GM18873 (cell line): ENCODE measurements around the gene COL11A2.
"Not testable (repeated sequence)": the region's sequence is repeated elsewhere in the genome, so short reads cannot be mapped to it uniquely, and the experiment has no call there.

Source experiments
- ATAC-seq: cut with Tn5 transposase; IDR thresholded peaks from one replicate; pipeline ENCODE4 v1.9.1; 2021; ENCODE audit warnings: mild to moderate bottlenecking, moderate library complexity, moderate number of reproducible peaks; ENCODE audit not compliant: unreplicated experiment, low FRiP score

COL11A2 gene

GRCh38 chr6:33192105-33192646 lies at the start of gene COL11A2:
Gene COL11A2 (minus strand): TSS chr6:33192467. CDS start chr6:33192240, 227 bp downstream.
- no peak for ATAC-seq

- ATAC-seq = no peak
Observed at GRCh38 chr6:33241968-33242367, 49.7 kb upstream of the COL11A2 start.

- no peak for ATAC-seq
Observed at GRCh38 chr6:33237741-33238140, 45.5 kb upstream of the COL11A2 start.

- ATAC-seq = no peak
Observed at GRCh38 chr6:33236852-33237251, 44.6 kb upstream of the COL11A2 start.

- ATAC-seq = no peak
Observed at GRCh38 chr6:33236328-33236727, 44.1 kb upstream of the COL11A2 start.

GRCh38 chr6:33235221-33235634 lies 43.0 kb upstream of the COL11A2 start:
- no peak for ATAC-seq

GRCh38 chr6:33226503-33227120 lies 34.3 kb upstream of the COL11A2 start:
- not testable (repeated sequence) for ATAC-seq

GRCh38 chr6:33217681-33218080 lies 25.4 kb upstream of the COL11A2 start:
- no peak for ATAC-seq

GRCh38 chr6:33217246-33217645 lies 25.0 kb upstream of the COL11A2 start:
- no peak for ATAC-seq

- ATAC-seq = no peak
Observed at GRCh38 chr6:33216117-33216649, 23.9 kb upstream of the COL11A2 start.

GRCh38 chr6:33215271-33216116 lies 23.2 kb upstream of the COL11A2 start:
- no peak for ATAC-seq

GRCh38 chr6:33213989-33214335 lies 21.7 kb upstream of the COL11A2 start:
- no peak for ATAC-seq

- no peak for ATAC-seq
Observed at GRCh38 chr6:33213166-33213988, 21.1 kb upstream of the COL11A2 start.

- no peak for ATAC-seq
Observed at GRCh38 chr6:33212857-33213165, 20.5 kb upstream of the COL11A2 start.

- ATAC-seq = no peak
Observed at GRCh38 chr6:33211666-33212422, 19.6 kb upstream of the COL11A2 start.

- no peak for ATAC-seq
Observed at GRCh38 chr6:33211136-33211535, 18.9 kb upstream of the COL11A2 start.

- no peak for ATAC-seq
Observed at GRCh38 chr6:33209856-33210255, 17.6 kb upstream of the COL11A2 start.

GRCh38 chr6:33208091-33208967 lies 16.1 kb upstream of the COL11A2 start, which contains the start of gene RING1:
Gene RING1 (plus strand): TSS chr6:33208500. CDS start chr6:33208823, 323 bp downstream.
- ATAC-seq = no peak

GRCh38 chr6:33207552-33208090 lies 15.4 kb upstream of the COL11A2 start:
- no peak for ATAC-seq
